Uterus (tissue), 4 donors: ENCODE data around the gene SFXN1. TPM values are rescaled to one million over a fixed set of nuclear protein-coding genes. Genes with fewer than 3 reads are reported as not detected.

ENCODE experiments used
- DNase-seq, 2 donors: peaks; one replicate each; pipeline ENCODE4 v3.0.0-alpha.2; 2019 to 2020
- H3K27ac ChIP-seq, 2 donors: fragments of 200-600 bp; sonication (generic); 1 replicate in 1 of 2; 2 replicates in 1 of 2; pipeline ENCODE4 v1.5.1; 2016 to 2018
- H3K27me3 ChIP-seq, 2 donors: fragments of 200-600 bp; sonication (generic); one replicate each; pipeline ENCODE4 v1.5.1; 2018 to 2019; ENCODE audit warnings: control low read depth in 1 of 2
- H3K36me3 ChIP-seq, 2 donors: fragments of 200-600 bp; sonication (generic); one replicate each; pipeline ENCODE4 v1.5.1; 2019; ENCODE audit warnings: control low read depth in 1 of 2
- H3K4me1 ChIP-seq, 2 donors: fragments of 200-600 bp; sonication (generic); one replicate each; pipeline ENCODE4 v1.5.1; 2018 to 2019; ENCODE audit warnings: control low read depth in 1 of 2
- H3K4me3 ChIP-seq, 2 donors: fragments of 200-600 bp; sonication (generic); 1 replicate in 1 of 2; 2 replicates in 1 of 2; pipeline ENCODE4 v1.5.1; 2018 to 2019; ENCODE audit warnings: mild to moderate bottlenecking in 1 of 2
- H3K9me3 ChIP-seq, 2 donors: fragments of 200-600 bp; sonication (generic); one replicate each; pipeline ENCODE4 v1.5.1; 2019; ENCODE audit warnings: control low read depth in 1 of 2
- CTCF ChIP-seq, 4 experiments: fragments of 200-600 bp in 2 of 4; fragments of 450-650 bp in 2 of 4; sonication (generic) in 2 of 4; IDR thresholded peaks; one replicate each; pipeline ENCODE4 v1.5.1; 2016 to 2019; ENCODE audit warnings: antibody characterized with exemption in 4 of 4, mild to moderate bottlenecking in 2 of 4, moderate library complexity in 1 of 4
- POLR2A ChIP-seq, 2 donors: fragments of 450-650 bp; IDR thresholded peaks; one replicate each; pipeline ENCODE4 v1.6.1; 2016; ENCODE audit warnings: antibody characterized with exemption in 2 of 2, mild to moderate bottlenecking in 1 of 2, moderate library complexity in 1 of 2
- intact Hi-C: fragments of 100-400 bp; cut with DNase I; formaldehyde crosslinking; loops from one replicate; pipeline ENCODE4 v1.15.1; 2023; ENCODE audit warnings: low total_unique reads
- total RNA-seq, 4 donors: library from RNA; depleted of rRNA in 3 of 4; stranded (reverse); fragments of >200 nt in 3 of 4; gene quantifications; one replicate each; pipeline versions ENCODE4 v1.1.0 to v1.2.4, GENCODE V29; 2014 to 2023
- donor health status: DM: yes; HTN: yes; CAD: no.

The SFXN1 gene
- total RNA-seq, 4 donors from 2014 or later = 4.9 to 63.5 (median 42.3) TPM

DNA sequence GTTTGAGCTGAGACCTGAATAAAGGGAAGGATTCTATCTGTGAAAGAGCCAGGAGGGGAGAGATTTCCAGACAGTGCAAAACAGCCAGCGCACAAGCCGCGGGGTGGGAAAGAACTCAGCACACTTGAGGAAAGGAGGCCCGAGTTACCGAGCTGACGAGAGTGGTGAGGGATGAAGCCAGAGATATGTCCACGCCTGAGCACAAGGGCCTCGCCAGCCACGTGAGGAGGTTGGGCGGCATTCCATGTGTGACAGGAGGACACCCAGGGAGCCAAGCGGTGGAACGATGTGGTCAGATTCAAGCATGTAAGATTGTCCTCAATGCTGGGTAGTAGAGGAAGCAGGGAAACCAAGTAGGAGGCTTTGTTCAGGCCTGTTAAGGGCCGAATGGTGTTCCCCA lies 17.0 kb upstream of the SFXN1 start:
- TF ChIP-seq POLR2A (IDR thresholded peaks at IDR 0.05) (no peak), CTCF (IDR thresholded peaks at IDR 0.05) (no peak)
- DNase-seq = no peak
- Histone ChIP-seq H3K4me3 (no peak overlapping the region), H3K36me3 (no peaks in the 10 kb centered on the region), H3K9me3 (no peaks in the 10 kb centered on the region), H3K27ac (no peak overlapping the region), H3K27me3 (no peaks in the 10 kb centered on the region), H3K4me1 (no peaks in the 10 kb centered on the region)
- intact Hi-C loops = no loop called here

DNA sequence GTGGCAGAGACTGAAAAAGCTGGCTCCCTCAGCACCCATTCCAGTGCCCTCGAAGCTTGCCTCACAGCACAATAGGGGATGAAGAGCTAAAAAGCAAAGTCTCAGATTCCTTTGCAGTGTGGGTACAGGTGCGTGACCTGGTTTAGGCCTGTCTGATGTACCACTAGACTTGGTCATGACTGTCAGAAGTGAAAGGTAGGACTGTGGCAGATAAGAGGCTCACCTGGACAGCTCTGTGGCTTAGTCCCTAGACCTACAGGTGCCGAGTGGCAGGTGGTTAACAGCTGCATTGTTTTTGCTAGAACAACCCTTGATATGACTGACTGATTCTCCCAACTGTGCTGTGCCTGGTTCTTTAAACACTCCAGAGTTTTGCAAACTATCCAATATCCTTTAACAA lies 14.7 kb upstream of the SFXN1 start:
- TF ChIP-seq POLR2A (IDR thresholded peaks at IDR 0.05) = no peak
- no peak for TF ChIP-seq CTCF (IDR thresholded peaks at IDR 0.05)
- intact Hi-C loops = no loop called here
- no peaks in the 10 kb centered on the region for H3K27me3 ChIP-seq
- H3K27ac ChIP-seq = no peak overlapping the region
- H3K4me1 ChIP-seq = no peaks in the 10 kb centered on the region
- no peaks in the 10 kb centered on the region for H3K9me3 ChIP-seq
- H3K4me3 ChIP-seq = no peak overlapping the region
- H3K36me3 ChIP-seq = no peaks in the 10 kb centered on the region
- no peak for DNase-seq

- Histone ChIP-seq H3K4me1 (no peaks in the 10 kb centered on the region), H3K4me3 (no peak overlapping the region), H3K36me3 (no peaks in the 10 kb centered on the region), H3K27me3 (no peaks in the 10 kb centered on the region), H3K27ac (no peak overlapping the region), H3K9me3 (no peaks in the 10 kb centered on the region)
- intact Hi-C loops = no loop called here
- no peak for DNase-seq
- TF ChIP-seq CTCF (IDR thresholded peaks at IDR 0.05) (peak; percentile 29 to 57 (median 45)), POLR2A (IDR thresholded peaks at IDR 0.05) (no peak)
Observed at GRCh38 chr5:175464074-175464941, 14.1 kb upstream of the SFXN1 start.

DNA sequence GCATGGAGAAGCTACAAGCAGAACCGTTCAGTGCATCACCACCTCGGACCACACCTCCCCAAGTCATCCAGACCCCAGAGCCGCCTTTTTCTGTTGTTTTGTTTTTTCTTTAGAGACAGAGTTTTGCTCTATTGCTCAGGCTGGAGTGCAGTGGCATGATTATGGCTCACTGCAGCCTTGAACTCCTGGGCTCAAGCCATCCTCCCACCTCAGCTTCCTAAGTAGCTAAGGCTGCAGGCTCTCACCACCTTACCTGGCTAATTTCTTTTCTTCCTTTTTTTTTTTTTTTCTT lies 13.5 kb upstream of the SFXN1 start:
- H3K27ac ChIP-seq = no peak overlapping the region
- H3K4me3 ChIP-seq = no peak overlapping the region
- H3K27me3 ChIP-seq = no peaks in the 10 kb centered on the region
- no peaks in the 10 kb centered on the region for H3K4me1 ChIP-seq
- DNase-seq = no peak
- TF ChIP-seq CTCF (IDR thresholded peaks at IDR 0.05) = no peak
- no peak for TF ChIP-seq POLR2A (IDR thresholded peaks at IDR 0.05)
- H3K9me3 ChIP-seq = no peaks in the 10 kb centered on the region
- H3K36me3 ChIP-seq = no peaks in the 10 kb centered on the region
- intact Hi-C loops = no loop called here

- no peak overlapping the region for H3K4me3 ChIP-seq
- H3K27me3 ChIP-seq = no peaks in the 10 kb centered on the region
- no peaks in the 10 kb centered on the region for H3K4me1 ChIP-seq
- no peaks in the 10 kb centered on the region for H3K36me3 ChIP-seq
- TF ChIP-seq POLR2A (IDR thresholded peaks at IDR 0.05) (no peak), CTCF (IDR thresholded peaks at IDR 0.05) (no peak)
- H3K9me3 ChIP-seq = no peaks in the 10 kb centered on the region
- no peak for DNase-seq
- intact Hi-C loops = no loop called here
- H3K27ac ChIP-seq = no peak overlapping the region
Observed at GRCh38 chr5:175465282-175465681, 13.1 kb upstream of the SFXN1 start.
